Pancreas (tissue), 10 donors: Measurements from ENCODE around the gene DENND1A. TPM values are rescaled to one million over a fixed set of nuclear protein-coding genes. Genes with fewer than 3 reads are reported as not detected.

Source experiments
- ATAC-seq, 4 donors: fragments of 200-7000 bp; cut with Tn5 transposase; one replicate each; pipeline versions ENCODE4 v1.8.0 to v1.9.1; 2020; ENCODE audit warnings: mild to moderate bottlenecking in 4 of 4, moderate library complexity in 4 of 4
- DNase-seq, 6 donors: peaks; one replicate each; pipeline ENCODE4 v3.0.0-alpha.2; 2020
- FAIRE-seq: peaks from 2 replicates; lab custom pipeline; 2012; peaks lifted over from hg19 to GRCh38; lab: Jason Lieb, UNC
- H3K27ac ChIP-seq, 4 donors: fragments of 200-600 bp; sonication (generic); 1 replicate in 3 of 4; 2 replicates in 1 of 4; pipeline versions ENCODE4 v1.5.0 to v1.8.0; 2020
- H3K27me3 ChIP-seq, 4 donors: fragments of 200-600 bp; one replicate each; pipeline ENCODE4 v1.8.0; 2021
- H3K36me3 ChIP-seq, 3 donors: fragments of 200-600 bp; sonication (generic) in 1 of 3; one replicate each; pipeline versions ENCODE4 v1.5.0 to v1.8.0; 2020 to 2021
- H3K4me1 ChIP-seq, 3 donors: fragments of 200-600 bp; one replicate each; pipeline ENCODE4 v1.8.0; 2021
- H3K4me3 ChIP-seq, 4 donors: fragments of 200-600 bp; sonication (generic) in 2 of 4; one replicate each; pipeline versions ENCODE4 v1.5.0 to v1.8.0; 2020 to 2021
- H3K9me3 ChIP-seq, 4 donors: fragments of 200-600 bp; one replicate each; pipeline ENCODE4 v1.8.0; 2021
- WGBS, 2 donors: extraction: QIAGEN DNeasy Blood & Tissue Kit; methylation state at CpG; one replicate each; pipeline ENCODE4 v1.1.7; 2013; 5-methylcytosine and 5-hydroxymethylcytosine counted together
- intact Hi-C, 3 donors: fragments of 100-400 bp; cut with DNase I; formaldehyde crosslinking; loops; one replicate each; pipeline versions ENCODE4 v1.11.1 to v1.14.2; 2022
- polyA plus RNA-seq, 2 donors: library from polyadenylated mRNA; stranded (reverse); fragments of 200-250 nt; gene quantifications; one replicate each; pipeline ENCODE4 v1.2.3, GENCODE V29; 2013
- total RNA-seq, 6 donors: library from RNA; stranded (reverse); fragmentation: NEBNext Ultra II Directional in 4 of 6; extraction: Animal tissue kit (Norgen Biotek cat#: 25700) in 4 of 6; gene quantifications; one replicate each; pipeline versions ENCODE4 v1.2.1 to v1.2.4, GENCODE V29; 2021 to 2023
- TF ChIP-seq, protein P1 (sequence below), 4 donors: fragments of 200-600 bp; sonication (generic) in 3 of 4; IDR thresholded peaks; one replicate each; pipeline versions ENCODE4 v1.5.0 to v1.8.0; 2021; ENCODE audit warnings: antibody characterized with exemption in 4 of 4
- donor health status: healthy with polysubstance abuse.
- donor health status: DM: no; HTN: no; CAD: no; lungs with moderate emphysema.
- donor health status: DM: no; HTN: no; CAD: no.
- donor health status: control.
- donor health status: control.
- donor health status: Bipolar disorder and iron deficiency.
- donor health status: DM: yes; HTN: yes; CAD: no.
- donor health status: DM: no; HTN: no; CAD: no.
- donor health status: DM: no; HTN: no; CAD: no.
- donor health status: DM: yes; HTN: yes; CAD: no.

Gene DENND1A
- total and polyA plus RNA-seq, 8 donors: 4.5 to 8.3 (median 5.6) TPM

- intact Hi-C loops: loop anchor here in 1 of 3 donors (10.0 kb wide), 1 partner anchor 59 kb away; no protein-coding TSS in a partner anchor
- Histone ChIP-seq H3K27ac (no peak overlapping the region), H3K27me3 (no peaks in the 10 kb centered on the region), H3K9me3 (no peaks in the 10 kb centered on the region), H3K4me1 (no peaks in the 10 kb centered on the region), H3K36me3 (no peaks in the 10 kb centered on the region), H3K4me3 (no peak overlapping the region)
- 90 to 93% methylated on average over 5 of the region's 5 CpGs for WGBS, 2 donors
- ATAC-seq (no peak), FAIRE-seq (no peak), DNase-seq (peak in 1 of 6 donors; percentile 16)
- TF ChIP-seq, protein P1, sequence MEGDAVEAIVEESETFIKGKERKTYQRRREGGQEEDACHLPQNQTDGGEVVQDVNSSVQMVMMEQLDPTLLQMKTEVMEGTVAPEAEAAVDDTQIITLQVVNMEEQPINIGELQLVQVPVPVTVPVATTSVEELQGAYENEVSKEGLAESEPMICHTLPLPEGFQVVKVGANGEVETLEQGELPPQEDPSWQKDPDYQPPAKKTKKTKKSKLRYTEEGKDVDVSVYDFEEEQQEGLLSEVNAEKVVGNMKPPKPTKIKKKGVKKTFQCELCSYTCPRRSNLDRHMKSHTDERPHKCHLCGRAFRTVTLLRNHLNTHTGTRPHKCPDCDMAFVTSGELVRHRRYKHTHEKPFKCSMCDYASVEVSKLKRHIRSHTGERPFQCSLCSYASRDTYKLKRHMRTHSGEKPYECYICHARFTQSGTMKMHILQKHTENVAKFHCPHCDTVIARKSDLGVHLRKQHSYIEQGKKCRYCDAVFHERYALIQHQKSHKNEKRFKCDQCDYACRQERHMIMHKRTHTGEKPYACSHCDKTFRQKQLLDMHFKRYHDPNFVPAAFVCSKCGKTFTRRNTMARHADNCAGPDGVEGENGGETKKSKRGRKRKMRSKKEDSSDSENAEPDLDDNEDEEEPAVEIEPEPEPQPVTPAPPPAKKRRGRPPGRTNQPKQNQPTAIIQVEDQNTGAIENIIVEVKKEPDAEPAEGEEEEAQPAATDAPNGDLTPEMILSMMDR (IDR thresholded peaks at IDR 0.05): no peak
These were observed 505.8 kb downstream of the DENND1A start for GRCh38 chr9:123424131-123424530.

DNA sequence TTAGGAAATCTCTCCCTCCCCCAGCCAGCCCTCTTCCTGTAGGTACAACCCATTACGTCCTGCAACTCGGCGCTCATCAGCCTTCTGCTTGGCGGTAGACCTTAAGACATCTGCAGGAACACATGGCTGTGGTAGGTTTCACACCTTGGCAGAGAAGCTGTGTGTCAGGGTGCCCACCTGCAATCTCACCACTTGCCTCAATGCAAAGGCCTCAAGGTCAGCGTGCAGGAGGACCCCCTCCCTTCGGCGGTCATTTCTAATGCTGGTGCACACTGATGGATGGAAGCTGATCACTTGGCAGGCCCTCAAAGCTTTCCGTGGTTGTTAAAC lies 506.6 kb downstream of the DENND1A start:
- intact Hi-C loops: loop anchor here in 1 of 3 donors (10.0 kb wide), 1 partner anchor 58 kb away; no protein-coding TSS in a partner anchor
- no peak for FAIRE-seq
- Histone ChIP-seq H3K4me3 (no peak overlapping the region), H3K4me1 (no peaks in the 10 kb centered on the region), H3K27ac (no peak overlapping the region), H3K36me3 (no peaks in the 10 kb centered on the region), H3K27me3 (no peaks in the 10 kb centered on the region), H3K9me3 (no peaks in the 10 kb centered on the region)
- ATAC-seq: no peak
- 91 to 95% methylated on average over 8 of the region's 8 CpGs for WGBS, 2 donors
- DNase-seq: peak in 1 of 6 donors; percentile 21
- TF ChIP-seq, protein P1 (IDR thresholded peaks at IDR 0.05): no peak

- no peaks in the 10 kb centered on the region for H3K9me3 ChIP-seq
- no peak overlapping the region for H3K4me3 ChIP-seq
- 89 to 92% methylated on average over 21 of the region's 21 CpGs for WGBS, 2 donors
- FAIRE-seq (no peak), ATAC-seq (no peak), DNase-seq (no peak)
- intact Hi-C loops: loop anchor here in 1 of 3 donors (10.0 kb wide), 1 partner anchor 58 kb away; no protein-coding TSS in a partner anchor
- H3K4me1 ChIP-seq: no peaks in the 10 kb centered on the region
- H3K27ac ChIP-seq: no peak overlapping the region
- TF ChIP-seq, protein P1 (IDR thresholded peaks at IDR 0.05): no peak
- H3K27me3 ChIP-seq: no peaks in the 10 kb centered on the region
- no peaks in the 10 kb centered on the region for H3K36me3 ChIP-seq
These were observed 507.2 kb downstream of the DENND1A start for GRCh38 chr9:123422635-123423310.

DNA sequence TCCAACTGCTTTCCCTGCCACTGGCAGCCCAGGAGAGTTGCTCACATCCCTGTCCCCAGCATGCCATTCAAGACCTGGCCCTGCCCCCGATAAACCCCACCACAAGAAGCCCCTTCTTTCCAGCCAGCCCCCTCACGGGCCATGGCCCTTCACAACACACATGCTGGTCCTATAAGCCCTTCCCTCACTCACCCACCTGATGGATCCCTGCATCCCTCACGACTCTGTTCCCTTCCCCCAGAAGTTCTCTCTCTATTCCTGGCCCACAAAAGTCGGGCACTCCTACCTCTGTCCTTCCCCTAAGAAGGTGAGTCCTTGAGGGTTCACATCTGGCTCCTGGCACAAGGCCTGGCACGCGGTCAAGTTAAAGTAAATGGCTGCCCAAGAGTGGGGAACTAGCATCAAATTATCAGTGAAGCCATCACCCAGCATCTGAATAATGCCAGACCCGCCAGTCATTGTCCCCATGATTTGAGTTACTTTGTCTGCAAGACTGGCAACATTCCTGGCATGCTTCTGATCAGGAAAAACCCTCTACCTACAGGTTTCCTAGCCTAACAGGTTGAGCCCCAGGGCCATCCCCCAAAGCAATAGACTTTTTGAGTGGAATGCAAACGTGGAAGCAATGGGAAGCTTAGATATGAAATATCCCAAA lies 508.0 kb downstream of the DENND1A start:
- TF ChIP-seq, protein P1 (IDR thresholded peaks at IDR 0.05): no peak
- Histone ChIP-seq H3K27me3 (no peaks in the 10 kb centered on the region), H3K9me3 (no peaks in the 10 kb centered on the region), H3K4me1 (no peaks in the 10 kb centered on the region), H3K4me3 (no peak overlapping the region), H3K27ac (no peak overlapping the region), H3K36me3 (no peaks in the 10 kb centered on the region)
- DNase-seq (peak in 1 of 6 donors; percentile 34), ATAC-seq (no peak), FAIRE-seq (no peak)
- WGBS, 2 donors: 78 to 84% methylated on average over 8 of the region's 8 CpGs
- intact Hi-C loops: loop anchor here in 1 of 3 donors (10.0 kb wide), 1 partner anchor 57 kb away; no protein-coding TSS in a partner anchor
